ENCODE data around the gene WNK2.

Gene WNK2

DNA sequence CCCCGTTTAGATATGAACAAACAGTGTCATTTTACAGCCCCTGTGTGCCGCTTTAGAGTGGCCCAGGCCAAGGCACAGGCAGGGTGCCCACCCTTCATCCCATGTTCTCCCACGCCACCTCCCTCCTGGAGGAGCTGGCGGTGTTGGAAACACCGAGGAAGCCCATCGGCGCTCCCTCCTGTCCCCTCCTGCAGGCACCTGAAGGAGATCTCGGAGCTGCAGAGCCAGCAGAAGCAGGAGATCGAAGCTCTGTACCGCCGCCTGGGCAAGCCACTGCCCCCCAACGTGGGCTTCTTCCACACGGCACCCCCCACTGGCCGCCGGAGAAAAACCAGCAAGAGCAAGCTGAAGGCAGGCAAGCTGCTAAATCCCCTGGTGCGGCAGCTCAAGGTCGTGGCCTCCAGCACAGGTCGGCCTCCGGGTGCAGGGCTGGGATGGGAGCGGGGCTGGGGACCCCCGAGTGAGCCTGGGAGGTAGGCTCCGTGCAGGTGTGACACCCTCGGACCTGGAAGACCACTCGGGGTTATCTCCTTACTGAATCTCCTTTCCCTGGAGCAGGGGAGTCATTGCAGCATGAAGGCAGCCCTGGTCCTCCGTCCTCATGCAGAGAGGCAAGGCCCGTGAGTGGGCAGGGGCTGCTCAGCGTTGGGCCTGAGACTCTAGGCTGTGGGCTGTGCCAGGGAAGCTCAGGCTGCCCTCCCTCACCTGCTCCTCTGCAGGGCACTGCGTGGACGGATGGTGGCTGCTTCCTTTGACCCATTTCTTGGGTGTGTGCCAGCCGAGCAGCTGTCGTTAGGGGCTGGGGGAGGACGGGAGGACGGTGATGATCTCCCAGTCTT lies 113.9 kb downstream of the WNK2 start:
- peak; percentile 74 to 85 for DNase-seq

DNA sequence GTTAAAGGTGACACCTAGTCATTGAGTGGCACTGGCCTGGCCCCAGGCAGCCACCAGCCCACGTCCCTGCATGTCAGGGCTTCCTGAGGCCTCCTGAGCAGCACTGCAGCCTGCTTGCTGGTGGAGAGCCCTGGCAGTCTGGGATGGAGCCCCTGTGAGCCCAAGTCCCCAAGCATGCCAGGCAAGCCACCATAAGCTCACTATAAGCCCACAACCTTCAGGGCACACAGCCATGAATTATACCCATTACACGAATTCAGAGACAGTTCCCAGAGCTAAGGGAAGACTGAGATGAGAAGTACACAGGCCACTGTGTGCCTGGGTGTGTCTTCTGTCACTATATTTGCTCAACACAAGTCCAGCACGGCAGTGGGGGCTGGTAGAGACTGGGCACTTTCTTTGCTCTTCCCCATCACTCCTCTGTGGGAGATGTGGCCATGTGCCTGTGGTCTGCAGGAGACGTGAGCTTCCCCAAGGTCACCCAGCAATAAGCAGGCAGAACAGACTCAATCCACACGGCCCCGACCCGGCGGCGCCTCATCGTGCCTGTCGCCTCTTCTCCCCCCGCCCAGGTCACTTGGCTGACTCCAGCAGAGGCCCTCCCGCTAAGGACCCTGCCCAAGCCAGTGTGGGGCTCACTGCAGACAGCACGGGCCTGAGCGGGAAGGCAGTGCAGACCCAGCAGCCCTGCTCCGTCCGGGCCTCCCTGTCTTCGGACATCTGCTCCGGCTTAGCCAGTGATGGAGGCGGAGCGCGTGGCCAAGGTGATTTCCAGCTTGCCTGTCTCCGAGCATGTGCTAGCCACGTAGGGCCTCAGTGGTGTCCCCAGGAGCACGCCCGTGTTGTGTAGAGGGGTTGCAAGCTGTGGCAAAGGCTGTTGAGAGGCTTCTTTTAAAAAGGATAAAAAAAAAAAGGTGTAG lies 114.8 kb downstream of the WNK2 start:
- DNase-seq: peak in 1 of 2 experiments; percentile 75

DNA sequence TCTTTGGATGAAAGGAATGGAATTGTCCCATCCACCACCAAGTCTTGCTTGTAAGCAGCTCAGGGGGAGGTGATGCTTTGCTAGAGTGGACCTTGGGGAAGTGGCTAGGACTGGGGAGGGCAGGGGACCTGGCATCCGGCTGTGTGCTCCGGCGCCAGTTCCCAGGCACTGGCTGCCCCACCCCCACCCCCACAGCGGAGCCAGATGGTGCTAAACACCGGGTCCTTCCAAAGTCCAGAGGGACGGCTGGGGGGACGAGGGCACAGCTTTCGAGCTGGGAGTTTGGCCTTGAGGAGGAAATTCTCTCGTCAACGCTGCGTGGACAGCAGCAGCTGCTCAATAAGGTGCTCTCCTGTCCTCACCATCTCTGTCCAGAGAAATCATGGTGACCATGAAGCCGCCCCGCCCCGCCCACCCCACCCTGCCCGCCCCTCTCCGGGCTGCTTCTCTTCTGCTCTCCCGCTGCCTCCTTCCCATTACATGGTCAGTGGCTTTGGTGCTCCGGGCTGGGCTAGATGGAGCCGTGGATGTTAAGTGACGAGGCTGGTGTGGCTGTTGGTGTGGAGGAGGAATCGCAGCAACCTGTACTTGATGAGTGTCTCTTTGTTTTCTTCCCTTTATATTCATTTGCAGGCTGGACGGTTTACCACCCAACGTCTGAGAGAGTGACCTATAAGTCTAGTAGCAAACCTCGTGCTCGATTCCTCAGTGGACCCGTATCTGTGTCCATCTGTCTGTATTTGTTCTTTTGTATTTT lies 115.7 kb downstream of the WNK2 start:
- DNase-seq: peak; percentile 68 to 85

DNA sequence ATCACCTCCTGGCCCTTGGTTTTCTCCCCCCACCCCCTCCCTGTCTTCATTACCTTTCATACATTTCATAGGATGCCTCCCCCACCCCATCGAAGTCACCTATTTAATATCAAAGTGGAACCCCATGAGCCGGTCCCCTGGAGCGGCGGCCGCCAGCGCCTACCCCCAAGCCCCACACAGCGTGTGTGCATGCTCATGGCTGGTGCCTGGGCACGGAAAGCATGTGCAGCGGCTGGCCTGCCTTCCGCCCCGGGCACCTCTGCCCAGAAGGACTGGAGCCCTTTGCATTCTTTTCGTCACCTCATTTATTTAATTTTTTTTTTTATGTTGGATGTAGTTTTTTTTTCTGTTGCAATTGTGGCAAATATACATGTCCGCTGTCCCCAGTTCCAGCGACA lies 116.2 kb downstream of the WNK2 start:
- no peak for DNase-seq

DNA sequence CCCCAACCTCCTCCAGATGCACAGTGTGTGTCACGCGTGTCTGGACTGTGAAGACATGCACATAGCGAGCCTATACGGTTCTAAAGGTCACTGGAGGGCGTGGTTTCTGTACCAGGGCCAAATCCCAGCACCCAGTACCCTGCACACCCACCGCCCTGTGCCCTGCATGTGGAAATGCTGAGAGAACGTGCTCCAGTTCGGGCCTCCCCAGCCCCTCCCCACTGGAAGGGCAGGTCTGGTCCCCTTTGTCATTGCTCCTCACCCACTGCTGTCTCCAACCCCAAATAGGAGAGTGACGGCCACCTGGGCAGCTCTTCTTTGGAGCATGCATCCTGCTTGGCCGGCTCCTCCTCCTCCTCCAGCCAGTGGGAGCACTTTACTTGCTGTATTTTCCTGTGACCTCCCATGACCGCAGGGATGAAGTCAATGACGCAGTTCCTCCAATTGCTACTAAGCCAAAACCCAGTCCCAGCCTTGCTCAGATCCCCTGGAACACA lies 116.7 kb downstream of the WNK2 start:
- no peak for DNase-seq

- no peak for DNase-seq
Measured at GRCh38 chr9:93301291-93301811, 117.4 kb downstream of the WNK2 start.

DNA sequence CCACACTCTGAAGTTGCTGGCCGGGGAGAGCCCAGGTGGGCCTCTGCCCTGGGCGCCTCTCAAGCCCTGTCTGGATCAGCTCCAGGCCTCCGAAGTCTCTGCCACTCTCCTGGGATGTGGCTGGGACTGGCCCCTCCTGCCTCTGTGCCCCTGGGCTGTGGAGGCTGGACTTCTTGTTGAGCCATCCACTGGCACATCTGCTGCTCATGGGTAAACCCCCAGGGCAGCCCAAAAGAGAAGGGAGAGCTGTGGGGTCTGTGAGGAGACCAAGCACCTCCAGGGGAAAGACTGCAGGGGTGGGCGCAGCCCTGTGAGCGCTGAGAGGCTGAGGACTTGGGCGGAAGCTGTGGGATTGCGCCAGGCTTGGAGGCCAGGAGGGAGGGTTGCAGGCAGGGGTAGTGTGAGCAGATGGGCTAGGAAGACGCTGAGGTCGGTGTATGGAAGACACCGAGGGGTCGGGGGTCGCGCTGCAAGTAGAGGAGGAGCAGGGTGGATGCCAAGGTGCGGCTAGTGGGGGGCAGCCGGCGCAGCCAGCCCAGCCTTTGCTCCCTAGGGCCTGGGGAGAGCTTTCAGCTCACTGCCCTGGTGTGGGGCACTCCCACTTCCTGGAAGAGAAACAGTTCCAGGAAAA lies 118.1 kb downstream of the WNK2 start:
- peak in 1 of 2 experiments; percentile 21 for DNase-seq

DNA sequence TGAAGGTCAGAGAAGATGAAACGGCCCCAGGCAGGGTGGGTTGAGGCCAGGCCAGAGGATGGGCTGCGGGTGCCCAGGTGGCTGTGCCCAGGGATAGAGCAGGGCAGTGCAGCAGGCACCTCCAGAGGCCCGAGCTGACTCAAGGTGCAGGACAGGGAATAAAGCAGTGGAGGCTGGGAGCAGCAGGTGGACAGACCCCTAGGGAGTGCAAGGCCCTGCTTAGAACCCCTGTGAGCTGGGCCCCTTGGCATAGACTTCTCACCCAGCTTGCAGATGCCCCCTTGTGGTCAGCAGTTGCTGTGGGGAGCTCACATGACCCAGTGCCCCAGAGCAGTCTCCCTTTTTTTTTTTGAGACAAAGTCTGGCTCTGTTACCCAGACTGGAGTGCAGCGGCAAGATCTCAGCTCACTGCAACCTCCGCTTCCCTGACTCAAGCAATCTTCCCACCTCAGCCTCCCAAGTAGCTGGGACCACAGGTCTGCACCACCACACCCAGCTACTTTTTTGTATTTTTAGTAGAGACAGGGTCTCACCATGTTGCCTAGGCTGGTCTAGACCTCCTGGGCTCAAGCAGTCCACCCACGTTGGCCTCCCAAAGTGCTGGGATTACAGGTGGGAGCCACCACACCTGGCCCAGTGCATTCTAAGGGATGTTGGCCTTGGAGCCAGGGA lies 118.8 kb downstream of the WNK2 start:
- peak; percentile 67 to 93 for DNase-seq

GRCh38 chr9:93303258-93303771 lies 119.4 kb downstream of the WNK2 start:
- DNase-seq: no peak

- no peak for DNase-seq
Measured at GRCh38 chr9:93303806-93304573, 120.1 kb downstream of the WNK2 start.

DNA sequence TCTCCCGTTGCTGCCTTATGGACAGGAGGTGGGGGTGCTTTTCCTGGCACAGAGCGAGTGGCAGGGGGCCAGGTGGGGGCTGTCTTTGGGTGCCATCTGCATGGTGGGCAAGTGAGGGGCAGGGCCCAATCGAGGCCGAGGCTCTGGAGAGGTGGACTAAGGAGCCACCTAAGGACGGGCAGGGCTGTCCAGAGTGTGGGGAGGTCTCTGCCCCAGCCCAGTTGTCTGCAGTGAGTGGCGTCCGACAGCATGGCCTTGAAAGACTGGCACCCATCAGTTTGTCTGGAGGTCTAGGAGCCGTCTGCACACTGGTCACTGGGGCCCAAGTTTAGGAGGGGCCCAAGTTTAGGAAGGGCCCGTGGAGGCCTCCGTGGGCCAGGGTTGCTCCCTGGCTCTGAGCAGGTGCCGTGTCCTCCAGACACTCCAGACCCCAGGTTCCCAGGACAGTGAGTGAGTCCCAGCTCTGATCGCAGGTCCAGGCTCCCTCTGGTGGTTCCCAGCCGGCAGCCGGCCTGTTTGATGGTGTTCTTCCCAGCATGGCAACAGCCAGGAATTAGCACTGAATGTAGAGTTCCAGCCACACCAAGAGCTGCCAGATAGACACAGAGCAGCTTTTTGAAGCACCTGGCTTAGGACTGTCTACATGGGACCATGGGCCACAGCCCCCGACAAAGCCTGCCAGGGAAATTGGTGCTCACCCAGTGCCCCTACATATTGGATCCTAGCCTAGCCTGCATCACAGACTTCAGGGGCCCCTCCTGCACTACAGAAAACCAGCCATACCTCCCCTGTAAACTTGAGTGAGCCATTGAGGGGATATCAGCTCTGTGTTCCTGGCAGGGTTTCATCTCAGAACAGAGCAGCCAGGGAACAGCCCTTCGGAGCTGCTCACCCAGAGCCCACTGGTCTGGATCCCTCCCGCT lies 120.9 kb downstream of the WNK2 start:
- DNase-seq: peak; percentile 43 to 66

GRCh38 chr9:93305497-93306020 lies 121.6 kb downstream of the WNK2 start:
- no peak for DNase-seq

GRCh38 chr9:93306081-93306480 lies 122.1 kb downstream of the WNK2 start:
- no peak for DNase-seq

GRCh38 chr9:93306579-93307091 lies 122.7 kb downstream of the WNK2 start:
- DNase-seq: no peak

DNA sequence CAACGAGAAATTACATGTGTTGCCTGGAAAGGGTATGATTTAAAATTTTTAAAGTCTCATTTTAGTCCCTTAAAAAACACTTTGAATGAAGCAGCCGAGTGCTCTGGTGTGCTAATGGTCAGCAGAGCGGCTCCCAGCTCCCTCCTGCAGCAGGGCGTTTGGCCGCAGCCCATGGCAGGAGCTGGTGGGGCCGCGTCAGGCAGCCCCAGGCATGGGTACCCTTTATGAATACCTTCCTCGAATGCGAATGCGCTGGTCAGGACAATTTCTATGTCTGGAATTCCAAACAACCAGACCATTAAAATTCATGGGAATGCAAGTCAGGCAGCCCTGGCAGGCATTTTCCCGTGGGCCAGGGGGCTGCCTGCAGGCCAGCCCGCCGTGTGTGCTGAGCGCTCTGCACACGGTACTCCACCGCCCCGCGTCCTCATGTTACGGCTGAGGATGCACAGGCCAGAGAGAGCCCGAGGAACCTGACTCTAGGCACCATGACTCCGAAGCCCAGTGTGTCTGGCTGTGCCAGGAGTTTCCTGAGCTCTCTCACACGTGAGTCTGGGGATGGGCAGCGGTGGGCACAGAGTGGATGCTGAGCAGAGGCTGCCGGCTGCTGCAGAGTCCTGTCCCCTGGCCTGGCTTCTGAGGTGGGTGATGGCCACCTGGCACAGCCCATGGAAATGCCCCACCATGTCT lies 123.7 kb downstream of the WNK2 start:
- DNase-seq: no peak

DNA sequence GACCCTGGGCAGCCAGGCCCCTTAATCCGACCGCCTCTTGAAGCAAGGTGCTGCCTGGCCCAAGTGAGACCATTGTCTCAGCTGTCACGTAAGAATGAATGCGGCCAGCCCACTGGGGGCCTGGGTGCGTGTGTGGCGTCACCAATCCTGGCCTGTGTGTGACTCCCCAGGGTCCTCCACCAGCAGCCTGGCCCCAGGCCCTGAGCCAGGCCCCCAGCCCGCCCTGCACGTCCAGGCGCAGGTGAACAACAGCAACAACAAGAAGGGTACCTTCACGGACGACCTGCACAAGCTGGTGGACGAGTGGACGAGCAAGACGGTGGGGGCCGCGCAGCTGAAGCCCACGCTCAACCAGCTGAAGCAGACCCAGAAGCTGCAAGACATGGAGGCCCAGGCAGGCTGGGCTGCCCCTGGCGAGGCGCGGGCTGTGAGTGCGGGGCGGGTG lies 124.2 kb downstream of the WNK2 start:
- DNase-seq: no peak

GRCh38 chr9:93308676-93309075 lies 124.7 kb downstream of the WNK2 start:
- no peak for DNase-seq

DNA sequence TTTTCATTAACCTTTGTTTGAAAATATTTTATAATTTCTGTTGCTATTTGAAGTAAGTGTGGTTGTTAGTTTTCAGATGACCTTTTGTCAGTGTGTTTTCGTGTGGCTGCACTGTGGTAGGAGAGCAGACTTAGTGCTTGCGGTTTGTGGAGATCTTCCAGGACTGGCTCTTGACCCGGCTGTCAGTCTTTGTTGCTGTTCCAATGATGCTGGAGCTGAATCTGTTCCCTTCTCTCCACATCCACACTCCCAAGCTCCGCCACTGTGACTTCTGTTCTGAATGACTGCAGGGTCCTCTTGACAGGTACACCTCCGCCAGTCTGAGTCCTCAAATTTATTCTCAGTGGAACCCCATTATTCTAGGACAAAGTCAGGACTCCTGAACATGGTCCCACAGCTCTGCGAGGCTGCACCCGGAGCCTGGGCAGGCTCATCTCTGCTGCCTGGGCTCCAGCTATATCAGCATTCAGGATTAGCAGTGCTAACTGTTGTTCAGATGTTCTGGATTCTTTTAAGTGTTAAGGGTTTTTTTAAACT lies 126.0 kb downstream of the WNK2 start:
- DNase-seq: no peak

Data from NCI-H524 (cell line).